ENCODE measurements around the gene AGO3. TPM values are rescaled to one million over a fixed set of nuclear protein-coding genes. Genes with fewer than 3 reads are reported as not detected.
"Not testable (repeated sequence)": the region's sequence is repeated elsewhere in the genome, so short reads cannot be mapped to it uniquely, and the experiment has no call there.

AGO3 gene
- total RNA-seq, 4 donors from 2014 or later, result 21.2 to 48.5 (median 31.6) TPM

DNA sequence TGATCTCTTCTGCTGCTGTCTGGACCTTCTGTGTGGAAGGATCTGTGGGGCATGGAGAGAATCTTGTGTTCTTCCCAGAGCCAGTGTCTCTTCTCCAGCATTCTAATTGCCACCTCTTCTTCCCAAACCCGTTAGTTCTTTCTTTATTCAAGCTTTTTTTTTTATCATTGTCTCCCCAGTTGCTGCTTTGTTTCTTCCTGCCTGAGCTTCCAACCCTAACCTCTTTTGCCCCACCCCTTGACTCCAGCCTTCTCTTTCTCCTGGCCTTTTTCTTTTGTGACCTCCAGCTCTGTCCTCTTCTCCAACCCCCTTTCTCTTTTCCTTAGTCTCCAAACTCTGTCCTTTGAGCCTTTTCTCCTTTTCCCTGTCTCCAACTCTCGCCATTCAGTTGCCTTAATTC, 43.4 kb upstream of the AGO3 start:
- peaks cover 7 to 11% of the 10 kb centered on the region in 2 donors for H3K4me1 ChIP-seq
- 87 to 92% methylated on average over 2 of the region's 2 CpGs for WGBS, 2 donors

DNA sequence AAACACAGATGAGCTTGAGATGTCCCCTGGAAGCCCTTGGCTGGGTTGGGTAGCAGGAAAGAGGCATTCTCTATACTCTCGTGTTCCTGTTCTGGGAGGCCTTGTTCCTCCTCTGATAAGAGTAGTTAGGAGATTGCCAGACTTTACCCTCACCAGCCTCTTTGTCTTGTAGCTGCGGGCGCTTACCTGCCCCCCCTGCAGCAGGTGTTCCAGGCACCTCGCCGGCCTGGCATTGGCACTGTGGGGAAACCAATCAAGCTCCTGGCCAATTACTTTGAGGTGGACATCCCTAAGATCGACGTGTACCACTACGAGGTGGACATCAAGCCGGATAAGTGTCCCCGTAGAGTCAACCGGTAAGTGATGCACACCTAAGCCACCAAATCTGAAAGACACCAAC, 42.6 kb upstream of the AGO3 start:
- intact Hi-C loops (cut with DNase I), result no loop called here

More for the DNA sequence above, 43.4 kb upstream of the AGO3 start:
- intact Hi-C loops (cut with DNase I), result no loop called here
- Histone ChIP-seq H3K9me3 (no peaks in the 10 kb centered on the region), H3K4me3 (replicated peaks in 1 of 3) (no peak overlapping the region), H3K36me3 (peaks cover 4 to 10% of the 10 kb centered on the region in 2 donors), H3K27ac (no peak overlapping the region), H3K27me3 (no peaks in the 10 kb centered on the region)
- DNase-seq, result no peak
- TF ChIP-seq, protein P1, sequence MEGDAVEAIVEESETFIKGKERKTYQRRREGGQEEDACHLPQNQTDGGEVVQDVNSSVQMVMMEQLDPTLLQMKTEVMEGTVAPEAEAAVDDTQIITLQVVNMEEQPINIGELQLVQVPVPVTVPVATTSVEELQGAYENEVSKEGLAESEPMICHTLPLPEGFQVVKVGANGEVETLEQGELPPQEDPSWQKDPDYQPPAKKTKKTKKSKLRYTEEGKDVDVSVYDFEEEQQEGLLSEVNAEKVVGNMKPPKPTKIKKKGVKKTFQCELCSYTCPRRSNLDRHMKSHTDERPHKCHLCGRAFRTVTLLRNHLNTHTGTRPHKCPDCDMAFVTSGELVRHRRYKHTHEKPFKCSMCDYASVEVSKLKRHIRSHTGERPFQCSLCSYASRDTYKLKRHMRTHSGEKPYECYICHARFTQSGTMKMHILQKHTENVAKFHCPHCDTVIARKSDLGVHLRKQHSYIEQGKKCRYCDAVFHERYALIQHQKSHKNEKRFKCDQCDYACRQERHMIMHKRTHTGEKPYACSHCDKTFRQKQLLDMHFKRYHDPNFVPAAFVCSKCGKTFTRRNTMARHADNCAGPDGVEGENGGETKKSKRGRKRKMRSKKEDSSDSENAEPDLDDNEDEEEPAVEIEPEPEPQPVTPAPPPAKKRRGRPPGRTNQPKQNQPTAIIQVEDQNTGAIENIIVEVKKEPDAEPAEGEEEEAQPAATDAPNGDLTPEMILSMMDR (IDR thresholded peaks at IDR 0.05), result no peak
- no peak for TF ChIP-seq POLR2A (IDR thresholded peaks at IDR 0.05)

DNA sequence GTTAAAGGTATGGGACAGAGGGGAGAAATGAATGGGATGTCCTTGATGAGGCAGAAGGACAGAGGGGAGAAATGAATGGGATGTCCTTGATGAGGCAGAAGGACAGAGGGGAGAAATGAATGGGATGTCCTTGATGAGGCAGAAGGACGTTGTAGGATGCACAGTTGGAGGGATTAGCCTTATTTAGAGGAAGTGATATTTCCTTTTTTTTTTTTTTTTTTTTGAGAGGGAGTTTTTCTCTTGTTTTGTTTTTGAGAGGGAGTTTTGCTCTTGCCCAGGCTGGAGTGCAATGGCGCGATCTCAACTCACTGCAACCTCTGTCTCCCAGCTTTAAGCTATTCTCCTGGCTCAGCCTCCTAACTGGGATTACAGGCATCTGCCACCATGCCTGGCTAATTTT, 41.9 kb upstream of the AGO3 start:
- 86 to 89% methylated on average over 3 of the region's 3 CpGs for WGBS, 2 donors
- DNase-seq; H3K4me3 ChIP-seq (replicated peaks in 1 of 3); H3K27me3 ChIP-seq; H3K9me3 ChIP-seq; intact Hi-C loops (cut with DNase I); H3K4me1 ChIP-seq; H3K27ac ChIP-seq: not testable (repeated sequence)
- H3K36me3 ChIP-seq, result peaks cover 11 to 24% of the 10 kb centered on the region in 2 donors

More for the DNA sequence above, 42.6 kb upstream of the AGO3 start:
- Histone ChIP-seq H3K4me3 (replicated peaks in 1 of 3) (no peak overlapping the region), H3K36me3 (peaks cover 8 to 17% of the 10 kb centered on the region in 2 donors), H3K27ac (no peak overlapping the region), H3K4me1 (peaks cover 7 to 11% of the 10 kb centered on the region in 2 donors), H3K9me3 (no peaks in the 10 kb centered on the region), H3K27me3 (no peaks in the 10 kb centered on the region)
- no peak for TF ChIP-seq POLR2A (IDR thresholded peaks at IDR 0.05)
- TF ChIP-seq, protein P1 (IDR thresholded peaks at IDR 0.05), result no peak
- WGBS, 2 donors, result 91 to 98% methylated on average over 11 of the region's 11 CpGs
- DNase-seq, result no peak

DNA sequence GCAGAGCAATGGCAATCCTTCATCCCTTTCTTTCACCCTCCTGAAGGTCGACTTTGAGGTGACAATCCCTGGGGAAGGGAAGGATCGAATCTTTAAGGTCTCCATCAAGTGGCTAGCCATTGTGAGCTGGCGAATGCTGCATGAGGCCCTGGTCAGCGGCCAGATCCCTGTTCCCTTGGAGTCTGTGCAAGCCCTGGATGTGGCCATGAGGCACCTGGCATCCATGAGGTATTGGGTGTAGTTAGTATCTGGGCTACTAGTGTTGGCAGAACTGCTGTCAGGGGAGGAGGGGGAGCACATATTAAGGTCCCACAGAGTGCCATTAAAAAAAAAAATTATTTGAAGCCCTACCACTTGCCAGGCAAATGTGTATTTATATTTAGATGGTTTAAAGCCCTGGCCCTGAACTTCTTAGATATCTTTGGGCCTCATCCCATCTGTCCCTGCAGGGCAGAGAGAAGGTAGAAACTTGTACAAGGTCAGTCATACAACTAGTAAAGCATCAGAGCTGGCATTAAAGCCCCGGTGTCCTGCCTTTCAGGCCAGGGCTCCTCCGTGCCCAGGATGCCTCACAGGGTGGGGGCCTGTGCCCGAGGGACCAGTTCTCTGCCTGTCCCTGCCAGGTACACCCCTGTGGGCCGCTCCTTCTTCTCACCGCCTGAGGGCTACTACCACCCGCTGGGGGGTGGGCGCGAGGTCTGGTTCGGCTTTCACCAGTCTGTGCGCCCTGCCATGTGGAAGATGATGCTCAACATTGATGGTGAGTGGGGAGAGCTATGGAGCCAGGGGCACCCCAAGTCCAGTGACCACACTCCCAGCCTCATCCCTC, 37.6 kb upstream of the AGO3 start:
- Histone ChIP-seq H3K27me3 (no peaks in the 10 kb centered on the region), H3K4me3 (replicated peaks in 1 of 3) (no peak overlapping the region), H3K36me3 (peaks cover 16 to 48% of the 10 kb centered on the region in 2 donors), H3K27ac (no peak overlapping the region), H3K4me1 (no peaks in the 10 kb centered on the region), H3K9me3 (no peaks in the 10 kb centered on the region)
- intact Hi-C loops (cut with DNase I), result no loop called here
- TF ChIP-seq POLR2A (IDR thresholded peaks at IDR 0.05), result no peak
- TF ChIP-seq, protein P1 (IDR thresholded peaks at IDR 0.05), result no peak
- WGBS, 2 donors, result 89 to 95% methylated on average over 5 to 14 of the region's 14 CpGs
- DNase-seq, result no peak

DNA sequence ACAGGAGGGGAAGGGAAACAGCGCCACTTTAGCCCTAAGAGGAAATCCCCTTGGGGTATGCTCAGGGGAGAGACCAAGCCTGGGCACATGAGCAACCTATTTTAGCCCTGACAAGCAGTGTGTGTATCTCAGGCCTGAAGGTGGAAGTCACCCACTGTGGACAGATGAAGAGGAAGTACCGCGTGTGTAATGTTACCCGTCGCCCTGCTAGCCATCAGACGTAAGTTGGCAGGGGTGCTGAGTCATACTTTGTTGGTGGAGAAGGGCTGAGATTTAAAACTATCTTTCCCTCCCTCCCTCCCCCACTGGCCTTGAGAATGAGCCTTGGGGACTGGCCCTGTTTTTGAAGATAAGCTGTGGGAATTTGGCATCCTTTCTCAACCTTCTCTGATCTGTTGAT, 36.7 kb upstream of the AGO3 start:
- Histone ChIP-seq H3K4me1 (no peaks in the 10 kb centered on the region), H3K27ac (no peak overlapping the region), H3K27me3 (no peaks in the 10 kb centered on the region), H3K4me3 (replicated peaks in 1 of 3) (no peak overlapping the region), H3K36me3 (peaks cover 16 to 48% of the 10 kb centered on the region in 2 donors), H3K9me3 (no peaks in the 10 kb centered on the region)
- DNase-seq, result no peak
- intact Hi-C loops (cut with DNase I), result no loop called here
- WGBS, 2 donors, result 82 to 89% methylated on average over 6 of the region's 6 CpGs
- TF ChIP-seq, protein P1 (IDR thresholded peaks at IDR 0.05), result no peak
- TF ChIP-seq POLR2A (IDR thresholded peaks at IDR 0.05), result no peak
